GM23248 (cell line): ENCODE results near the gene LRRN2. TPM values are rescaled to one million over a fixed set of nuclear protein-coding genes. Genes with fewer than 3 reads are reported as not detected.

Experiments
- DNase-seq: peaks from one replicate; pipeline ENCODE4 v3.0.0-alpha.2; 2015
- H2AFZ ChIP-seq: fragments of 200-600 bp; sonication (generic); 2 replicates; pipeline ENCODE4 v1.6.1; 2016; ENCODE audit warnings: antibody characterized with exemption
- H3F3A ChIP-seq: fragments of 200-600 bp; sonication (generic); 2 replicates; pipeline ENCODE4 v1.6.1; 2016; ENCODE audit warnings: mild to moderate bottlenecking, antibody characterized with exemption, mixed run types; ENCODE audit not compliant: insufficient read depth
- H3K27ac ChIP-seq: fragments of 200-600 bp; sonication (generic); 2 replicates; pipeline ENCODE4 v1.5.1; 2016; ENCODE audit warnings: mild to moderate bottlenecking
- H3K27me3 ChIP-seq: fragments of 200-600 bp; sonication (generic); replicated peaks from 2 replicates; pipeline ENCODE4 v1.6.1; 2016; ENCODE audit warnings: mild to moderate bottlenecking; ENCODE audit not compliant: insufficient read depth
- H3K36me3 ChIP-seq: fragments of 200-600 bp; sonication (generic); 2 replicates; pipeline ENCODE4 v1.6.1; 2016; ENCODE audit warnings: low read depth, mild to moderate bottlenecking
- H3K4me1 ChIP-seq: fragments of 200-600 bp; sonication (generic); 2 replicates; pipeline ENCODE4 v1.6.1; 2016; ENCODE audit warnings: mild to moderate bottlenecking; ENCODE audit not compliant: insufficient read depth
- H3K4me2 ChIP-seq: fragments of 200-600 bp; sonication (generic); one replicate; pipeline ENCODE4 v1.6.1; 2016; ENCODE audit warnings: mild to moderate bottlenecking; ENCODE audit not compliant: unreplicated experiment
- H3K4me3 ChIP-seq: fragments of 200-600 bp; sonication (generic); 2 replicates; pipeline ENCODE4 v1.5.1; 2016; ENCODE audit warnings: mild to moderate bottlenecking
- H3K79me2 ChIP-seq: fragments of 200-600 bp; sonication (generic); 2 replicates; pipeline ENCODE4 v1.6.1; 2016; ENCODE audit warnings: mild to moderate bottlenecking; ENCODE audit not compliant: insufficient read depth
- H3K9ac ChIP-seq: fragments of 200-600 bp; sonication (generic); 2 replicates; pipeline ENCODE4 v1.6.1; 2016; ENCODE audit warnings: mild to moderate bottlenecking
- H3K9me2 ChIP-seq: fragments of 200-600 bp; sonication (generic); 2 replicates; pipeline ENCODE4 v1.6.1; 2016; ENCODE audit warnings: mixed run types, mild to moderate bottlenecking, moderate library complexity; ENCODE audit not compliant: insufficient read depth
- H3K9me3 ChIP-seq: fragments of 200-600 bp; sonication (generic); one replicate; pipeline ENCODE4 v1.6.1; 2017; ENCODE audit warnings: low read depth
- H4K20me1 ChIP-seq: fragments of 200-600 bp; sonication (generic); 2 replicates; pipeline ENCODE4 v1.6.0; 2016; ENCODE audit not compliant: insufficient read depth
- EZH2 ChIP-seq: fragments of 200-600 bp; sonication (generic); IDR thresholded peaks from 2 replicates; pipeline ENCODE4 v1.6.1; 2018; ENCODE audit warnings: antibody characterized with exemption, mild to moderate bottlenecking; ENCODE audit not compliant: insufficient read depth, poor library complexity, severe bottlenecking
- EZH2phosphoT487 ChIP-seq: fragments of 200-600 bp; sonication (generic); IDR thresholded peaks from 2 replicates; pipeline ENCODE4 v1.6.1; 2018; ENCODE audit warnings: antibody characterized with exemption, moderate library complexity, mild to moderate bottlenecking, low read depth; ENCODE audit not compliant: insufficient read depth
- WGBS, 2 experiments: methylation state at CpG; one replicate each; pipeline ENCODE4 v1.1.6; 2015 to 2017; ENCODE audit warnings: low lambda C conversion rate in 2 of 2, low coverage in 1 of 2; ENCODE audit errors: missing lambda C conversion rate in 2 of 2; 5-methylcytosine and 5-hydroxymethylcytosine counted together
- in situ Hi-C: fragments of 300-500 bp; cut with MboI; formaldehyde crosslinking; loops from 2 replicates; pipeline ENCODE4 v1.15.0; 2020
- polyA plus RNA-seq: library from polyadenylated mRNA; unstranded; fragments of >200 nt; fragmentation: Nextera tagmentation; extraction: Ambion mirVana; gene quantifications from 2 replicates; pipeline ENCODE4 v1.2.1, GENCODE V29; 2016
- total RNA-seq: library from RNA; depleted of rRNA; stranded (reverse); fragments of >200 nt; shearing (Covaris generic); gene quantifications from 2 replicates; pipeline ENCODE4 v1.2.3, GENCODE V29; 2014

The LRRN2 gene
- total and polyA plus RNA-seq, 2 experiments from 2014 or later: 0.22 TPM; not detected in 1

GRCh38 chr1:204677864-204678263 lies 7.7 kb downstream of the LRRN2 start:
- no peaks in the 10 kb centered on the region for H3K9me2 ChIP-seq
- H3F3A ChIP-seq: no peaks in the 10 kb centered on the region
- H3K4me1 ChIP-seq: no peaks in the 10 kb centered on the region
- WGBS, 2 experiments: 58 to 59% methylated on average over 9 of the region's 9 CpGs
- TF ChIP-seq EZH2 (no peak), EZH2phosphoT487 (no peak)
- H3K79me2 ChIP-seq: no peaks in the 10 kb centered on the region
- H3K4me3 ChIP-seq: no peak overlapping the region
- H3K36me3 ChIP-seq: no peaks in the 10 kb centered on the region
- in situ Hi-C loops: no loop called here
- no peaks in the 10 kb centered on the region for H4K20me1 ChIP-seq
- no peak overlapping the region for H2AFZ ChIP-seq
- H3K27ac ChIP-seq: no peak overlapping the region
- peaks cover 75% of the 10 kb centered on the region for H3K27me3 ChIP-seq
- H3K9me3 ChIP-seq: no peaks in the 10 kb centered on the region
- H3K4me2 ChIP-seq: no peak overlapping the region
- H3K9ac ChIP-seq: no peak overlapping the region
- no peak for DNase-seq

GRCh38 chr1:204676043-204676442 lies 9.5 kb downstream of the LRRN2 start:
- DNase-seq: no peak
- H3K4me3 ChIP-seq: no peak overlapping the region

GRCh38 chr1:204673909-204674649 lies 11.5 kb downstream of the LRRN2 start:
- WGBS, 2 experiments: 6 to 11% methylated on average over 8 of the region's 8 CpGs
- H3K79me2 ChIP-seq: no peaks in the 10 kb centered on the region

More at GRCh38 chr1:204676043-204676442, 9.5 kb downstream of the LRRN2 start:
- H3K36me3 ChIP-seq: no peaks in the 10 kb centered on the region
- H3K27me3 ChIP-seq: peaks cover 66% of the 10 kb centered on the region
- no peak overlapping the region for H3K4me2 ChIP-seq
- no peaks in the 10 kb centered on the region for H3K9me2 ChIP-seq
- no peak overlapping the region for H3K9ac ChIP-seq
- no peak for TF ChIP-seq EZH2phosphoT487
- TF ChIP-seq EZH2: no peak
- H3F3A ChIP-seq: peaks cover under 1% of the 10 kb centered on the region
- no peaks in the 10 kb centered on the region for H3K79me2 ChIP-seq
- no peaks in the 10 kb centered on the region for H4K20me1 ChIP-seq
- no peak overlapping the region for H3K27ac ChIP-seq
- H3K4me1 ChIP-seq: peaks cover under 1% of the 10 kb centered on the region
- H3K9me3 ChIP-seq: no peaks in the 10 kb centered on the region
- in situ Hi-C loops: no loop called here
- no peak overlapping the region for H2AFZ ChIP-seq
- 22 to 45% methylated on average over 2 of the region's 2 CpGs for WGBS, 2 experiments

GRCh38 chr1:204673209-204673608 lies 12.3 kb downstream of the LRRN2 start:
- Histone ChIP-seq H3K36me3 (no peaks in the 10 kb centered on the region), H3K4me1 (peaks cover 11% of the 10 kb centered on the region), H3K4me3 (no peak overlapping the region), H3K27me3 (peaks cover 41% of the 10 kb centered on the region), H2AFZ (no peak overlapping the region), H3K27ac (no peak overlapping the region), H3K9me3 (no peaks in the 10 kb centered on the region), H4K20me1 (no peaks in the 10 kb centered on the region), H3K4me2 (no peak overlapping the region), H3F3A (peaks cover 13% of the 10 kb centered on the region), H3K9ac (no peak overlapping the region), H3K9me2 (no peaks in the 10 kb centered on the region), H3K79me2 (no peaks in the 10 kb centered on the region)
- DNase-seq: no peak
- no peak for TF ChIP-seq EZH2
- TF ChIP-seq EZH2phosphoT487: no peak
- in situ Hi-C loops: no loop called here
- 59 to 60% methylated on average over 2 of the region's 2 CpGs for WGBS, 2 experiments

More at GRCh38 chr1:204673909-204674649, 11.5 kb downstream of the LRRN2 start:
- Histone ChIP-seq H3F3A (peaks cover 13% of the 10 kb centered on the region), H3K9me3 (no peaks in the 10 kb centered on the region), H3K4me3 (no peak overlapping the region), H2AFZ (no peak overlapping the region), H3K27me3 (peaks cover 49% of the 10 kb centered on the region), H3K4me2 (no peak overlapping the region), H3K4me1 (peaks cover 11% of the 10 kb centered on the region), H3K36me3 (no peaks in the 10 kb centered on the region), H3K9me2 (no peaks in the 10 kb centered on the region), H3K27ac (no peak overlapping the region), H4K20me1 (no peaks in the 10 kb centered on the region), H3K9ac (no peak overlapping the region)
- TF ChIP-seq EZH2: no peak
- TF ChIP-seq EZH2phosphoT487: no peak
- in situ Hi-C loops: no loop called here
- no peak for DNase-seq
